K562 (cell line): Measurements from ENCODE around the gene NPC1. TPM values are rescaled to one million over a fixed set of nuclear protein-coding genes. Genes with fewer than 3 reads are reported as not detected.
A peak's percentile ranks its signal among the peaks of the same experiment; 100 is the strongest.

Source experiments
- ATAC-seq: fragments of 200-7000 bp; cut with Tn5 transposase; 3 replicates; pipeline ENCODE4 v1.9.1; 2020; ENCODE audit warnings: moderate library complexity
- BruUV-seq: library from RNA; stranded (reverse); fragments of 400-500 nt; replicated peaks from 2 replicates; lab custom pipeline; 2021; lab: Mats Ljungman, UMichigan
- CTCF ChIA-PET: fragments of 300-600 bp; formaldehyde crosslinking; extraction: SDS; loops from one replicate; lab custom pipeline; 2021; ENCODE audit warnings: low intra/inter-chr PET ratio; lab: Yijun Ruan, JAX
- POLR2A ChIA-PET: fragments of 300-600, 350-650 bp; sonication (Branson Sonifier 250); formaldehyde crosslinking; extraction: SDS; loops from one replicate; lab custom pipeline; 2021; ENCODE audit warnings: antibody characterized with exemption, inconsistent platforms; lab: Yijun Ruan, JAX
- DNase-seq, 4 experiments: peaks; one replicate each; pipeline versions ENCODE4 v3.0.0 to v3.0.0-alpha.2; 2011 to 2018; ENCODE audit warnings: low spot score in 3 of 4, mixed read lengths in 3 of 4; ENCODE audit errors: extremely low read depth in 1 of 4
- FAIRE-seq: peaks from 2 replicates; lab custom pipeline; 2011; peaks lifted over from hg19 to GRCh38; lab: Jason Lieb, UNC
- H2AFZ ChIP-seq: 2 replicates; pipeline ENCODE4 v1.6.0; 2011; ENCODE audit warnings: low read depth, low read length, control low read depth, inconsistent platforms
- H3K27ac ChIP-seq: fragments of 200-600 bp; 3 replicates; pipeline ENCODE4 v1.8.0; 2011; ENCODE audit warnings: low read depth, mild to moderate bottlenecking, control low read depth, inconsistent platforms, low read length, moderate library complexity, mixed read lengths; ENCODE audit errors: extremely low read depth
- H3K27me3 ChIP-seq, 2 experiments: fragments of 300-600 bp in 1 of 2; 2 replicates in 1 of 2; 3 replicates in 1 of 2; pipeline versions ENCODE4 v1.6.0 to v1.8.0; 2011; ENCODE audit warnings: inconsistent platforms in 2 of 2, low read length in 2 of 2, mild to moderate bottlenecking in 1 of 2, mixed read lengths in 1 of 2, moderate library complexity in 1 of 2; ENCODE audit not compliant: control insufficient read depth in 2 of 2, insufficient read depth in 2 of 2
- H3K36me3 ChIP-seq: fragments of 300-600 bp; 3 replicates; pipeline ENCODE4 v1.8.0; 2011; ENCODE audit warnings: mild to moderate bottlenecking, low read length, inconsistent platforms; ENCODE audit not compliant: control insufficient read depth, insufficient read depth
- H3K4me1 ChIP-seq, 2 experiments: fragments of 200-600 bp in 1 of 2; replicated peaks in 1 of 2; 2 replicates in 1 of 2; 3 replicates in 1 of 2; pipeline versions ENCODE4 v1.5.1 to v1.8.0; 2011; ENCODE audit warnings: inconsistent platforms in 2 of 2, low read length in 2 of 2, mild to moderate bottlenecking in 1 of 2, mixed read lengths in 1 of 2, moderate library complexity in 1 of 2; ENCODE audit not compliant: control insufficient read depth in 2 of 2, insufficient read depth in 2 of 2
- H3K4me2 ChIP-seq: 2 replicates; pipeline ENCODE4 v1.6.1; 2011; ENCODE audit warnings: low read length, control low read depth, inconsistent platforms, mixed read lengths; ENCODE audit not compliant: insufficient read depth
- H3K4me3 ChIP-seq: fragments of 200-600 bp; sonication (generic), shearing (Covaris generic); 2 replicates; pipeline ENCODE4 v1.5.1; 2016; ENCODE audit warnings: control low read depth, inconsistent platforms
- H3K79me2 ChIP-seq: fragments of 200-600 bp; 3 replicates; pipeline ENCODE4 v1.8.0; 2011; ENCODE audit warnings: low read length, inconsistent platforms; ENCODE audit not compliant: control insufficient read depth, insufficient read depth
- H3K9ac ChIP-seq, 2 experiments: 2 replicates each; pipeline versions ENCODE4 v1.6.0 to v1.6.1; 2011; ENCODE audit warnings: low read depth in 2 of 2, low read length in 2 of 2, control low read depth in 1 of 2, inconsistent platforms in 1 of 2, mild to moderate bottlenecking in 1 of 2, mixed read lengths in 1 of 2; ENCODE audit not compliant: insufficient read depth in 1 of 2
- H3K9me1 ChIP-seq: one replicate; pipeline ENCODE4 v1.6.0; 2011; ENCODE audit warnings: inconsistent platforms, mild to moderate bottlenecking, low read length, moderate library complexity; ENCODE audit not compliant: control insufficient read depth, insufficient read depth
- H3K9me3 ChIP-seq: replicated peaks from 2 replicates; pipeline ENCODE4 v1.5.1; 2011; ENCODE audit warnings: low read depth, low read length, inconsistent platforms; ENCODE audit not compliant: control insufficient read depth, insufficient read depth
- H4K20me1 ChIP-seq: replicated peaks from 2 replicates; pipeline ENCODE4 v1.6.1; 2011; ENCODE audit warnings: low read length, inconsistent platforms, mixed read lengths; ENCODE audit not compliant: control insufficient read depth, insufficient read depth
- ATF3 ChIP-seq, 2 experiments: fragments of 450-650 bp in 1 of 2; sonication (generic) in 1 of 2; formaldehyde crosslinking in 1 of 2; IDR thresholded peaks in 1 of 2; conservative IDR thresholded peaks in 1 of 2; 2 replicates each; pipeline versions ENCODE4 v1.6.1 to v1.8.1; 2016 to 2023; ENCODE audit warnings: mild to moderate bottlenecking in 2 of 2, moderate library complexity in 2 of 2, inconsistent platforms in 1 of 2, missing genetic modification reagents in 1 of 2
- CEBPB ChIP-seq: fragments of 450-650 bp; IDR thresholded peaks from 2 replicates; pipeline ENCODE4 v1.6.1; 2016; ENCODE audit warnings: missing genetic modification characterization, missing compliant biosample characterization
- CEBPG ChIP-seq, 3 experiments: fragments of 200-800 bp in 1 of 3; sonication (Bioruptor generic) in 1 of 3; sonication (generic) in 1 of 3; formaldehyde crosslinking in 1 of 3; IDR thresholded peaks in 2 of 3; conservative IDR thresholded peaks in 1 of 3; 2 replicates each; pipeline versions ENCODE4 v1.6.1 to v1.8.0; 2016 to 2022; ENCODE audit warnings: missing compliant biosample characterization in 2 of 3, missing genetic modification characterization in 2 of 3, mild to moderate bottlenecking in 1 of 3, missing genetic modification reagents in 1 of 3
- FOSL1 ChIP-seq: fragments of 200-800 bp; sonication (Bioruptor generic); conservative IDR thresholded peaks from 2 replicates; pipeline ENCODE4 v1.6.1; 2016; ENCODE audit warnings: missing genetic modification characterization, missing compliant biosample characterization
- GATAD2A ChIP-seq: fragments of 450-650 bp; IDR thresholded peaks from 2 replicates; pipeline ENCODE4 v1.6.1; 2017
- SPI1 ChIP-seq: IDR thresholded peaks from 2 replicates; pipeline ENCODE4 v1.6.1; 2011; ENCODE audit warnings: low read depth, low read length, control low read depth, borderline replicate concordance
- WGBS: fragments of 100-300 bp; shearing (Covaris generic); methylation state at CpG from one replicate; pipeline ENCODE4 v1.1.6; 2016; ENCODE audit warnings: low coverage, mixed read lengths; ENCODE audit not compliant: insufficient coverage; ENCODE audit errors: missing lambda C conversion rate; 5-methylcytosine and 5-hydroxymethylcytosine counted together
- in situ Hi-C: fragments of 300-500 bp; cut with MboI; formaldehyde crosslinking; loops from 4 replicates; pipeline ENCODE4 v1.15.0; 2018; ENCODE audit warnings: inconsistent platforms, mixed read lengths
- intact Hi-C: fragments of 100-400 bp; cut with micrococcal nuclease; formaldehyde crosslinking; loops from 2 replicates; pipeline ENCODE4 v1.14.2; 2022
- polyA plus RNA-seq, 8 experiments: library from polyadenylated mRNA; depleted of rRNA in 4 of 8; stranded (reverse) in 5 of 8; unstranded in 3 of 8; fragments of >200 nt; fragmentation: Nextera tagmentation in 2 of 8; fragmentation: Illumina TruSeq in 1 of 8; extraction: Ambion mirVana in 2 of 8; extraction: Trizol in 1 of 8; gene quantifications; 2 replicates each; pipeline versions ENCODE4 v1.2.1 to v1.2.3, GENCODE V29; 2011 to 2014; ENCODE audit warnings: inconsistent platforms in 1 of 8, missing spikeins in 1 of 8
- total RNA-seq, 7 experiments: library from RNA; depleted of rRNA in 6 of 7; stranded (reverse); fragments of >200 nt in 6 of 7; fragmentation: Illumina TruSeq in 2 of 7; extraction: Trizol in 2 of 7; gene quantifications; 2 replicates each; pipeline versions ENCODE4 v1.2.1 to v1.2.3, GENCODE V29; 2011 to 2021; ENCODE audit warnings: low replicate concordance in 1 of 7

NPC1 gene
- total and polyA plus RNA-seq, 9 of the 15 experiments (the other 6 are each of a cell fraction or from before 2014, with no cell fraction given), result 17.1 to 45.9 (median 27.6) TPM

DNA sequence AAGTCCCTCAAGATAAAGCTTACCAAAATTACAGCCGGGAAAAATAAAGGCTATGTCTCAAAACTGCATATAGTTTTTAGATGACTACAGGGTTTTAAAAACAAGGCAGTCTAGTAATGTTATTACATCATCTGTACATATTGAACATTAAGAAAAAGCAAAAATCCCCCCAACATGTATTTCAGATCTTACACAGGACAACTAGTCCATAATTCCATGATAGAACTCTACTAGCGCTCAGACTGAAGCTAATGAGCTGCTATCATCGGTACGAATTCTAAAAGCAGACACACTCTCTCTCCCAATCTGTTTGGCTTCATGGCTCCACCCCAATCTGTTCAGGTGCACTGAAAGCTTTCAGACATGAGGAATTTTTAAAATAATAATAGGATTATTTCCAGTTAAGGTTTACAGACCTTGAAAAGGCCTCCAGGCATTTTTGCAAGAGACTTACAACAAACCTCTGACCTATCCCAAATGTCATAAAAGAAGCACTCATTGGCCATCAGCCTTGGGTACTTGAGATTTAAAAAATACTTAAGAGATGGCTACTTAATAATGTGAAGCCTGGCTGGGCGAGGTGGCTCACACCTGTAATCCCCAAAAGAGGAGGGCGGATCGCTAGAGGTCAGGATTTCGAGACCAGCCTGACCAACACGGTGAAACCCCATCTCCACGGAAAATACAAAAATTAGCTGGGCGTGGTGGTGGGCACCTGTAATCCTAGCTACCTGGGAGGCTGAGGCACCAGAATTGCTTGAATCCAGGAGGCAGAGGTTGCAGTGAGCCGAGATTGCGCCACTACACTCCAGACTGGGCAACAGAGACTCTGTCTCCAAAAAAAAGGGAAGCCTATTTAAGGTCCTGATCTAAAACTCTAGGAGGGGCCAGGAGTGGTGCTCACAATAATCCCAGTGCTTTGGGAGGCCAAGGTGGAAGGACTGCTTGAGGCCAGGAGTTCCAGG is 2.0 kb downstream of the NPC1 start:
- in situ Hi-C loops, result no loop called here
- H4K20me1 ChIP-seq, result no peaks in the 10 kb centered on the region; the same call in 1 of the 2 replicates
- no peak overlapping the region for H3K9ac ChIP-seq
- DNase-seq (no peak), ATAC-seq (no peak)
- H3K4me2 ChIP-seq, result peak overlapping the region; percentile 23; the same call in 1 of the 2 replicates
- intact Hi-C loops, result loop anchor here (10.0 kb wide), 1 partner anchor 450 kb away; the partner anchor contains the start of gene CABLES1
- TF ChIP-seq CEBPB (tag) (peak; percentile 73), SPI1 (peak; percentile 50; the same call in 1 of the 2 replicates), CEBPG (CRISPR knock-in tag; IDR thresholded peaks at IDR 0.05) (no peak), CEBPG (tag; conservative IDR thresholded peaks at IDR 0.05 in 1 of 2, IDR thresholded peaks at IDR 0.05 in 1 of 2) (peak; percentile 48 to 55; a peak in 3 of 4 replicates), FOSL1 (no peak), ATF3 (IDR thresholded peaks at IDR 0.05) (peak; percentile 60; the same call in 1 of the 2 replicates), ATF3 (CRISPR knock-in tag; conservative IDR thresholded peaks at IDR 0.05) (no peak), GATAD2A (no peak)
- TF ChIP-seq, all 486 proteins: peak for 4
- H3K4me3 ChIP-seq, result no peak overlapping the region
- 88% methylated on average over 13 of the region's 13 CpGs for WGBS
- H3K27ac ChIP-seq, result no peak overlapping the region
- POLR2A ChIA-PET, result interaction anchor here (1.0 to 1.6 kb wide), 3 partner anchors 8 to 17 kb away, joined by 3 to 5 read pairs (median 3); no protein-coding TSS in a partner anchor
- H2AFZ ChIP-seq, result no peak overlapping the region
- no peak for FAIRE-seq
- no peaks in the 10 kb centered on the region for H3K9me1 ChIP-seq
- CTCF ChIA-PET, result interaction anchor here (0.7 to 3.3 kb wide), 2 partner anchors 69 to 78 kb away, joined by 3 to 24 read pairs; no protein-coding TSS in a partner anchor
- H3K4me1 ChIP-seq, result peaks cover 11 to 14% of the 10 kb centered on the region in 2 experiments; a peak in 4 of 5 replicates
- peaks cover 10 to 12% of the 10 kb centered on the region in 2 experiments; a peak in 3 of 5 replicates for H3K27me3 ChIP-seq
- H3K79me2 ChIP-seq, result peaks cover 48% of the 10 kb centered on the region
- peaks cover 18% of the 10 kb centered on the region; the same call in 1 of the 3 replicates for H3K36me3 ChIP-seq
- BruUV-seq, result no TSS peak
- H3K9me3 ChIP-seq, result no peaks in the 10 kb centered on the region
